Right cardiac atrium (tissue), 5 donors: Measurements from ENCODE around the gene JAKMIP1. TPM values are rescaled to one million over a fixed set of nuclear protein-coding genes. Genes with fewer than 3 reads are reported as not detected.
"Not testable (repeated sequence)": the region's sequence is repeated elsewhere in the genome, so short reads cannot be mapped to it uniquely, and the experiment has no call there.

ENCODE experiments used
- ATAC-seq, 2 donors: fragments of 200-7000 bp; cut with Tn5 transposase; one replicate each; pipeline versions ENCODE4 v1.8.0 to v1.9.1; 2020; ENCODE audit warnings: moderate library complexity in 2 of 2, mild to moderate bottlenecking in 1 of 2
- DNase-seq, 3 donors: peaks; one replicate each; pipeline ENCODE4 v3.0.0-alpha.2; 2020
- H3K27ac ChIP-seq: one replicate; pipeline ENCODE4 v1.5.1; 2013; ENCODE audit warnings: mild to moderate bottlenecking, low read length, control low read depth, moderate library complexity
- H3K27me3 ChIP-seq: one replicate; pipeline ENCODE4 v1.6.1; 2013; ENCODE audit not compliant: control insufficient read depth, insufficient read depth
- H3K4me1 ChIP-seq: one replicate; pipeline ENCODE4 v1.6.1; 2013; ENCODE audit warnings: low read length; ENCODE audit not compliant: control insufficient read depth, insufficient read depth
- H3K4me3 ChIP-seq: one replicate; pipeline ENCODE4 v1.5.1; 2013; ENCODE audit warnings: low read length, control low read depth
- H3K9me3 ChIP-seq: one replicate; pipeline ENCODE4 v1.6.1; 2013; ENCODE audit warnings: low read length; ENCODE audit not compliant: control insufficient read depth
- WGBS: extraction: QIAGEN DNeasy Blood & Tissue Kit; methylation state at CpG from one replicate; pipeline ENCODE4 v1.1.7; 2013; 5-methylcytosine and 5-hydroxymethylcytosine counted together
- intact Hi-C, 4 donors: fragments of 100-400 bp; cut with DNase I; formaldehyde crosslinking; loops; one replicate each; pipeline versions ENCODE4 v1.11.0 to v1.14.0; 2022 to 2023
- polyA plus RNA-seq: library from polyadenylated mRNA; stranded (reverse); fragments of 200-250 nt; gene quantifications from one replicate; pipeline ENCODE4 v1.2.3, GENCODE V29; 2013
- total RNA-seq, 4 donors: library from RNA; stranded (reverse); fragmentation: NEBNext Ultra II Directional; extraction: Animal tissue kit (Norgen Biotek cat#: 25700); gene quantifications; one replicate each; pipeline ENCODE4 v1.2.1, GENCODE V29; 2021
- donor health status: healthy with polysubstance abuse.
- donor health status: DM: no; HTN: yes; CAD: no.
- donor health status: DM: no; HTN: no; CAD: no.
- donor health status: DM: no; HTN: yes; CAD: no; lungs with severe emphysema.
- donor health status: DM: yes; HTN: yes; CAD: no.

JAKMIP1 gene
- total and polyA plus RNA-seq, 5 donors: 0.07 to 0.28 (median 0.20) TPM; not detected in 2

GRCh38 chr4:6141021-6141420 lies 59.3 kb downstream of the JAKMIP1 start:
- H3K27me3 ChIP-seq, H3K27ac ChIP-seq, DNase-seq, intact Hi-C loops, H3K4me3 ChIP-seq, H3K9me3 ChIP-seq, H3K4me1 ChIP-seq, ATAC-seq: not testable (repeated sequence)
- 92% methylated on average over 14 of the region's 14 CpGs for WGBS

DNA sequence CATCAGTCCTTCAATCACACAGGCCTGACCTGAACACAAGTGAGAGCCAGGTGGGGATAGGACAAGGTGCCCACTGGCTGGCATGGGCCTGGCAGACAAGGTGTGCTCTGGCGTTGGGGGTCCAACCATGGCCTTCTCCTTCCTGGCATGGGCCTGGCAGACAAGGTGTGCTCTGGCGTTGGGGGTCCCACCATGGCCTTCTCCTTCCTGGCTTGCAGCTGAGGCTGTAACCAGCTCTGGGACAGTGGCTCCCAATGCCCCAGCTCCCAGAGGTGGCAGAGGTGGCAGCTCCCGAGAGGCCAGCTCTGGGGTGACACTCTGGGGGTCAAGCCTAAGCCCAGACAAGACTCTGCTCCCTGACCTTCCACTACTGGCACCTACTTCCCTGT lies 62.6 kb downstream of the JAKMIP1 start:
- intact Hi-C loops: no loop called here
- H3K9me3 ChIP-seq: no peaks in the 10 kb centered on the region
- ATAC-seq (no peak), DNase-seq (no peak)
- H3K27me3 ChIP-seq: no peaks in the 10 kb centered on the region
- no peak overlapping the region for H3K4me3 ChIP-seq
- no peak overlapping the region for H3K27ac ChIP-seq
- no peaks in the 10 kb centered on the region for H3K4me1 ChIP-seq
- 82% methylated on average over 3 of the region's 3 CpGs for WGBS

DNA sequence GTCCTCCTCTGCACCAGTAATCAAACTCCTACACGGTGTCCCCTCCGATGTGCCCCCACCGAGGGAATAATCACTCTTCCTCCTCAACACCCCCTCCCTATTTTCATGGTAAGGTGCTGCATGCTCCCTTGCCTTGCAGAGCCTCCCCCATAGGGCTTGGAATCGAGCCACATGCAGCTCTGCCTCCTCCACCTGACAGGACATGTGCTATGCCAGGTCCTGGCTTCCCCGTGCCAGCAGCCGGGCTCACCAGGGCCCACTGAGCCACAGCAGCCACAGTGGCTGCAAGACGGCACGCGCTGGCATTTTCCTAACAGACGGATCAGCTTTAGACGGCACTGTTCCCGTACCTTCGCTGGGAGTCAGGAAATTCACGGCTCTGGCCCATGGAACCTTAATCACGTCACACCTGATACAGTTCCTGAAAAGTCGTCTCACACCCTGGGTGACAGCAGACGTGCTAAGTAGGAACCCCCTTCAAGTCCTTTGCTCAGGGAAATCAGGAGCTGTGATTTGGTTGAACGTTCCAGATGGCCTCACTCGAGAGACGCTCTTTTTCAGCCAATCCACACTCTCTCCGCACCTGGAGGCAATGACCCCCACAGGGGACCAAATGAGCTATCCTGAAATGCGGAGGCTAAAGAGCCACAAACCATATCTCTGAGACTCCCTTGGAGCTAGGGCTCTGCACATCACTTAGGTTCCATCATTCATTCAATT lies 63.2 kb downstream of the JAKMIP1 start:
- WGBS: 48% methylated on average over 22 of the region's 22 CpGs
- Histone ChIP-seq H3K4me3 (no peak overlapping the region), H3K4me1 (no peaks in the 10 kb centered on the region), H3K9me3 (no peaks in the 10 kb centered on the region), H3K27ac (no peak overlapping the region), H3K27me3 (no peaks in the 10 kb centered on the region)
- no peak for DNase-seq
- ATAC-seq: no peak
- intact Hi-C loops: no loop called here

- Histone ChIP-seq H3K27me3 (no peaks in the 10 kb centered on the region), H3K4me3 (no peak overlapping the region), H3K4me1 (no peaks in the 10 kb centered on the region), H3K27ac (no peak overlapping the region), H3K9me3 (no peaks in the 10 kb centered on the region)
- ATAC-seq (no peak), DNase-seq (no peak)
- intact Hi-C loops: no loop called here
- 72% methylated on average over 11 of the region's 11 CpGs for whole genome bisulfite sequencing
Measured at GRCh38 chr4:6134612-6135220, 65.6 kb downstream of the JAKMIP1 start.

GRCh38 chr4:6132716-6133115 lies 67.6 kb downstream of the JAKMIP1 start:
- 72% methylated on average over 2 of the region's 2 CpGs for WGBS
- Histone ChIP-seq H3K4me1 (no peaks in the 10 kb centered on the region), H3K27ac (no peak overlapping the region), H3K4me3 (no peak overlapping the region), H3K27me3 (no peaks in the 10 kb centered on the region), H3K9me3 (no peaks in the 10 kb centered on the region)
- ATAC-seq (no peak), DNase-seq (no peak)
- intact Hi-C loops: no loop called here

DNA sequence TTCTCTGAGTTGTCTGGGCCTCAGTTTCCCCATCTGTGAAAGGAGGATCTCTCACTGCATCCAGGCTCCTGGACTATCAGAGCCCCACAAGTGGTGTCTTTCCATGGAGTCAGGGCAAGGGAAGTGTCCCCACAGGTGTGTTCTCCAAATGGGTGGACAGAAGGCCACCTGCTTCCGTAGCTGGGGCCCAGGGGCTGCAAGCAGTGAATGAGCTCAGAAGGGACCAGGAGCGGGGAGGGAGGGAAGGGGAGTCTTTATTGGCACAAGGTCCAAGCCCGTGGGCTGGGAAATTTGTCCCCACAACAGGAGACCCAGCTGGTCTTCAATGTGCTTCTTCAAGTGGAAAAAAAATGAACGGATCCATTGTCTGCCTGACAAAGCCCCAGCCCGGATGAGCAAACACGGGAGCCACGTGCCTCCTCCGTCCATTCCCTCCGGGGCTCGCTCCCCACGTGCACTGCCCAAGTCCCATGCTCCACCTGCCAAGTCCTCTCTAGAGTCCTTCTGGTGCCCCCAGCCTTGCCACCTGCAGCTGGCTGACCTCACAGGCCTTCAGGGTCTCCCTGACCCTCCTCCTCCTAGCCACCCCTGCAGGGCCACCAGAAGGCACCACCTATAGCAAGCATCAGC lies 72.0 kb downstream of the JAKMIP1 start:
- no peak overlapping the region for H3K27ac ChIP-seq
- no peak for ATAC-seq
- WGBS: 76% methylated on average over 11 of the region's 11 CpGs
- no peaks in the 10 kb centered on the region for H3K4me1 ChIP-seq
- H3K9me3 ChIP-seq: no peaks in the 10 kb centered on the region
- no peaks in the 10 kb centered on the region for H3K27me3 ChIP-seq
- peak in 1 of 3 donors; percentile 54 for DNase-seq
- H3K4me3 ChIP-seq: no peak overlapping the region
- intact Hi-C loops: no loop called here

DNA sequence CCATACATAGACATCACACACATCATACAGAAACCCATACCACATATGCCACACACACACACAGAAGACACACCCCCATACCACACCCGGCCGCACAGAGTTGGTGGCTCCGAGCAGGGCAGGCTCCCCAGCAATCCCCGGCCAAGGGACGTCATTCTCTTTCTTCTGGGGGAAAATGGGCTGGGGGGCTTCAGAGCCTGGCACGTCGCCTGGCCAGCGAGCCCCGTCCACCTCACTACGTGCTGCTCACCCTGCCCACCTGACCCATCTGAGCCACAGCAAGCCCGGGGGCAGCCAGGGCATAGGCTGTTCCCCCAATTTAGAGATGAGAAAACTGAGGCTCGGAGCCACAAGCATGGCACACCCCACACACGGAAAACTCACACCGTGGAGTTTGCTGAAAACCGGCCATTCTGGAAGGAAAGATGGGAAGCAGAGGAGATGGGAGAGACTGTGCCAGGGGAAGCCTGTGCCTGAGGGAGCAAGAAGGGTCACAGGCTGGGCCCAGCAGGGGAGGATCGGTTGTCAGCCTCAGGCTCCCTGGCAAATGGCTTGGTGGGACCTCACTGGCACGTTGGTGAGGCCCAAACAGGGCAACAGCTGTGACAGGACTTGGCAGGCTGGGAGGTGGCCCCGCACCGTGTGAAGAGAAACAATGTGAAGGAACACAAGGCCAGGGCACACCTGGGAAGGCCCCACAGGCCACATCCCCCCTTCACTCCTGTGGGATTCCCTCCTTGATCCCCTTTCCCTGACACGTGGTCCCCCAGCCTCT lies 73.2 kb downstream of the JAKMIP1 start:
- no peak overlapping the region for H3K4me3 ChIP-seq
- 77% methylated on average over 20 of the region's 20 CpGs for whole genome bisulfite sequencing
- no peaks in the 10 kb centered on the region for H3K9me3 ChIP-seq
- no peaks in the 10 kb centered on the region for H3K4me1 ChIP-seq
- no peak overlapping the region for H3K27ac ChIP-seq
- ATAC-seq: no peak
- DNase-seq: no peak
- no peaks in the 10 kb centered on the region for H3K27me3 ChIP-seq
- intact Hi-C loops: no loop called here

GRCh38 chr4:6125103-6125651 lies 75.2 kb downstream of the JAKMIP1 start:
- DNase-seq: no peak
- peak in 1 of 2 donors; percentile 21 for ATAC-seq
- H3K27ac ChIP-seq: no peak overlapping the region
- intact Hi-C loops: no loop called here
- WGBS: 67% methylated on average over 5 of the region's 5 CpGs
- H3K27me3 ChIP-seq: no peaks in the 10 kb centered on the region
- H3K9me3 ChIP-seq: no peaks in the 10 kb centered on the region
- H3K4me3 ChIP-seq: no peak overlapping the region
- no peaks in the 10 kb centered on the region for H3K4me1 ChIP-seq

DNA sequence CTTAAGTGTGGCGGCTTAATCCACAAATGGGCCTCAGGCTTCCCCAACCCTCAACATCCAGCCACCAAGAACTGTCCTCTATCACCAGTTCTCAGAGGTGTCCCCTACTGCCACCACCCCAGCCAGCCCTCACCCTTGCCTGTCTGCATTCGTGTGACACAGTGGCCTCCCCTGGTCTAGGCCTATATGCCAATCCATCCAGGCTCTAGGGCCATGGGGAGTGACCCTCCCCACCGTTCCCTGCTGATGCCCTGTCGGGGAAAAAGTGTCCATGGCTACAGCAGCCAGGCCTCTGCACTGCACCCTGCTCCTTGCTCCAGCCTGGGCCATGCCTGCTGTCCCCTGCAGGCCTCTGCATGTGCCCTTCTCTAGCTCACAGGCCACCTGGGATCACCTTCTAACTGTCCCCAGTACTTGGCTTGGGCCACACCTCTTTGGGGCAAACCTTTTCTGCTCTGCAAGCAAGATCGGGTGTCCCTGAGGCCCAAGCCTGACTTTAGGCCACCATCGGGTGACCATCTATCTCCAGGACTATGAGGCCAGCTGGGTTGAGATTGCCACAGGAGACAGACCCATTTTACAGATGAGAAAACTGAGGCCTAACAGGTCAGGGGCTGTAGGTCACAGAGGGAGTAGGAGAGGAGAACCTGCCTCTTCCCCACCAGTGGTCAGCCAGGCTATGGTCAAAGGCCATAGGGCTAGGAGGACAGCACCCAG lies 75.8 kb downstream of the JAKMIP1 start:
- WGBS: 93% methylated on average over 6 of the region's 6 CpGs
- DNase-seq (no peak), ATAC-seq (no peak)
- Histone ChIP-seq H3K9me3 (no peaks in the 10 kb centered on the region), H3K4me1 (no peaks in the 10 kb centered on the region), H3K4me3 (no peak overlapping the region), H3K27me3 (no peaks in the 10 kb centered on the region), H3K27ac (no peak overlapping the region)
- intact Hi-C loops: no loop called here

GRCh38 chr4:6123976-6124375 lies 76.4 kb downstream of the JAKMIP1 start:
- intact Hi-C loops: no loop called here
- no peak overlapping the region for H3K27ac ChIP-seq
- H3K4me3 ChIP-seq: no peak overlapping the region
- DNase-seq (no peak), ATAC-seq (peak in 1 of 2 donors; percentile 18)
- WGBS: 96% methylated on average over 13 of the region's 13 CpGs
- no peaks in the 10 kb centered on the region for H3K4me1 ChIP-seq
- no peaks in the 10 kb centered on the region for H3K9me3 ChIP-seq
- no peaks in the 10 kb centered on the region for H3K27me3 ChIP-seq
